ENCODE results near the gene CTSW.

CTSW gene

GRCh38 chr11:65856689-65857499 lies 22.7 kb upstream of the CTSW start:
- DNase-seq: peak; percentile 76

GRCh38 chr11:65857500-65857852 lies 22.2 kb upstream of the CTSW start:
- DNase-seq: peak; percentile 54

- DNase-seq: peak; percentile 96
These were observed 21.6 kb upstream of the CTSW start, which contains the start of gene CFL1 for GRCh38 chr11:65857853-65858680. Gene CFL1 (minus strand): TSS chr11:65858180. CDS start chr11:65858099, 81 bp downstream.

GRCh38 chr11:65858681-65859087 lies 21.0 kb upstream of the CTSW start:
- DNase-seq: no peak

GRCh38 chr11:65859095-65859811 lies 20.4 kb upstream of the CTSW start:
- DNase-seq: peak; percentile 99

- no peak for DNase-seq
These were observed 19.8 kb upstream of the CTSW start for GRCh38 chr11:65859812-65860277.

GRCh38 chr11:65860278-65861164 lies 19.1 kb upstream of the CTSW start, which contains the start of gene MUS81:
Gene MUS81 (plus strand): TSS chr11:65860433. CDS start chr11:65860754, 321 bp downstream.
- DNase-seq: peak; percentile 100

- DNase-seq: peak; percentile 35
These were observed 18.5 kb upstream of the CTSW start for GRCh38 chr11:65861165-65861505.

GRCh38 chr11:65861533-65862183 lies 18.0 kb upstream of the CTSW start:
- no peak for DNase-seq

- DNase-seq: no peak
These were observed 17.4 kb upstream of the CTSW start for GRCh38 chr11:65862191-65862735.

- DNase-seq: no peak
These were observed 16.4 kb upstream of the CTSW start for GRCh38 chr11:65862941-65863888.

GRCh38 chr11:65863889-65864705 lies 15.5 kb upstream of the CTSW start:
- no peak for DNase-seq

- DNase-seq: no peak
These were observed 14.7 kb upstream of the CTSW start for GRCh38 chr11:65864706-65865471.

GRCh38 chr11:65865550-65866172 lies 14.0 kb upstream of the CTSW start:
- DNase-seq: no peak

GRCh38 chr11:65866509-65867283 lies 12.9 kb upstream of the CTSW start:
- no peak for DNase-seq

GRCh38 chr11:65867284-65868071 lies 12.2 kb upstream of the CTSW start:
- DNase-seq: peak; percentile 33

Data from hematopoietic multipotent progenitor cell treated with erythropoietin and hydrocortisone succinate and interleukin-3 and kit ligand, for 8 days (in vitro differentiated cells).